ENCODE measurements around the gene GRHL3. TPM values are rescaled to one million over a fixed set of nuclear protein-coding genes. Genes with fewer than 3 reads are reported as not detected.

GRHL3 gene
- 0.52 to 1.3 TPM (median 0.70 TPM) in 5 replicates for total RNA-seq (2022; extraction: Qiagen RNA extraction; ENCODE audit: low read depth)

GRCh38 chr1:24319312-24319863, at the start of gene GRHL3:
Gene GRHL3 (plus strand): TSS chr1:24319357. CDS start chr1:24319552, 195 bp downstream.

Other genes starting within 250 kb of the GRHL3 start
- gene MYOM3, start 207.2 kb upstream of the GRHL3 start, total RNA-seq (2022; extraction: Qiagen RNA extraction; ENCODE audit: low read depth), result 5.6 to 7.4 TPM (median 6.9 TPM) in 5 replicates
- 4.6 to 7.3 TPM (median 5.2 TPM) in 5 replicates for gene IL22RA1, start 176.2 kb upstream of the GRHL3 start, total RNA-seq (2022; extraction: Qiagen RNA extraction; ENCODE audit: low read depth)
- 0.71 to 1.5 TPM (median 1.2 TPM) in 5 replicates for gene IFNLR1, start 132.1 kb upstream of the GRHL3 start, total RNA-seq (2022; extraction: Qiagen RNA extraction; ENCODE audit: low read depth)
- gene STPG1, start 94.4 kb downstream of the GRHL3 start, total RNA-seq (2022; extraction: Qiagen RNA extraction; ENCODE audit: low read depth), result 7.1 to 9.2 TPM (median 7.6 TPM) in 5 replicates
- gene NIPAL3, start 96.4 kb downstream of the GRHL3 start, total RNA-seq (2022; extraction: Qiagen RNA extraction; ENCODE audit: low read depth), result 6.0 to 9.4 TPM (median 7.2 TPM) in 5 replicates
- 9.7 to 14.9 TPM (median 14.5 TPM) in 5 replicates for gene RCAN3, start 183.5 kb downstream of the GRHL3 start, total RNA-seq (2022; extraction: Qiagen RNA extraction; ENCODE audit: low read depth)
- gene NCMAP, start 236.7 kb downstream of the GRHL3 start, total RNA-seq (2022; extraction: Qiagen RNA extraction; ENCODE audit: low read depth), result 0.06 to 0.18 TPM (median 0.13 TPM) in 4 of 5 replicates, not detected in the other

All from A549 treated with ZK216348 at 1 μM for 4 hours (cell line).